ENCODE measurements around the gene ATP6V0B. TPM values are rescaled to one million over a fixed set of nuclear protein-coding genes. Genes with fewer than 3 reads are reported as not detected.

Gene ATP6V0B
- total and polyA plus RNA-seq, 2 of the 13 experiments (the other 11 are each of a cell fraction or from before 2014, with no cell fraction given) = 157 to 161 TPM

GRCh38 chr1:43994794-43995790 is 20.3 kb downstream of the ATP6V0B start (continued):
- TF ChIP-seq ZNF605 (CRISPR knock-in tag; IDR thresholded peaks at IDR 0.05) = 0 out of 2 replicates have a peak, but pooled peaks have one; percentile 37
- peak; percentile 7; the same call in 1 of the 2 replicates for TF ChIP-seq ZFP91 (CRISPR knock-in tag; IDR thresholded peaks at IDR 0.05; ENCODE audit: borderline replicate concordance)
- TF ChIP-seq TFDP2 (CRISPR knock-in tag; IDR thresholded peaks at IDR 0.05) = no peak
- no peak for TF ChIP-seq HNRNPH1 (optimal IDR thresholded peaks at IDR 0.05; ENCODE audit: low read depth, low read length)
- no peak for TF ChIP-seq ZNF761 (CRISPR knock-in tag; conservative IDR thresholded peaks at IDR 0.05)
- TF ChIP-seq TCF7 (IDR thresholded peaks at IDR 0.05; ENCODE audit: low read depth) = no peak
- peak; percentile 86 for TF ChIP-seq CTCF (CRISPR knock-in tag; IDR thresholded peaks at IDR 0.05)
- no peak for TF ChIP-seq FOXP1 (IDR thresholded peaks at IDR 0.05)
- TF ChIP-seq FOXP1 (CRISPR knock-in tag; IDR thresholded peaks at IDR 0.05) = no peak
- peak; percentile 50 for TF ChIP-seq ZNF687 (CRISPR knock-in tag; IDR thresholded peaks at IDR 0.05)

Data from HepG2 (cell line).